Stimulated activated naive CD8-positive, alpha-beta T cell treated with anti-CD3 and anti-CD28 coated beads, Interleukin-15, Interleukin-2, amounts not matched to agents 100 U/mL and 50 U/mL, for 24 hours (primary cell): ENCODE data around the gene ZNF217.
"Not testable (repeated sequence)": the region's sequence is repeated elsewhere in the genome, so short reads cannot be mapped to it uniquely, and the experiment has no call there.

Experiments
- ATAC-seq: fragments of 150-1000 bp; cut with Tn5 transposase; one replicate; pipeline ENCODE4 v1.10.0; 2021
- DNase-seq: peaks from one replicate; pipeline ENCODE4 v3.0.0; 2021

Gene ZNF217

DNA sequence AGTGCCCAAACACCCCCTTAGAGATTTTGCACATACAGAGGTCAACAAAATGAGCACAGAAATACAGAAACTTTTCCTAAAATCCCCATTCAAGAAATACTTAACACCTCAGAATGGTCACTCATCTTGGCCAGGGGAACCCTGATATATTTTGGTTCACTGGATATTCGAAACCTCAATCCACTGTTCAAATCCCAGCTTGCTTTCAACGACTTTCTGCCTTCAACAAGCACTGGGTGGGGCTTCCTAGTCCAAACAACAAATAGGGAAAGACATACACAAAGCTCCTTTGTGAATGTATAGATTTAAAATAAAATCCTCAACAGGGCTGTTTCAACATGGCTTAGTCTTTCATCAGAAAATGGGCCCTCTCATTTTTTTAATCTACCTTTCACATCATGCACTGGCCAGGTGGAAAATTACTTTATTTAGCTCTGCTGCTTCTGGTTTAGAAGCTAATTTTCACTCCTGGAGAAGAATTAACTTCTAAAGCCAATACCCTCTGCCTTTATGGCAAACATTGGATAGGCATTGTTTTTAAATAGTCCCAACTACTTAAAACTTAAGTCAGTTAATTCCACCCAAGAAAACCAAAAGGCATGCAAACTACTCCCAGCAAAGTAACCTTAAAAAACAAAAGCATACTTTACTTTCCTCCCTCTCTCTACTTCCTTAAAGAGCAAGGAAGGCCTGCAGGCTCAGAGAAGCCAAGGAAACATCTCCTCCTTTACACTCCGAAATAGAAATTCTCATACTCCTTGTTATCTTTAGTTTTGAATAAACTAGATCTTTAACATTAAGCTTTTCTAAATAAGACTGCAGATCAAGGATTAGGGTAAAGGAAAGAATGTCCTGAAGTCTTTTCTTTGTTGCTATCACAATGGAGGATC, 9.7 kb downstream of the ZNF217 start:
- not testable (repeated sequence) for ATAC-seq, DNase-seq

DNA sequence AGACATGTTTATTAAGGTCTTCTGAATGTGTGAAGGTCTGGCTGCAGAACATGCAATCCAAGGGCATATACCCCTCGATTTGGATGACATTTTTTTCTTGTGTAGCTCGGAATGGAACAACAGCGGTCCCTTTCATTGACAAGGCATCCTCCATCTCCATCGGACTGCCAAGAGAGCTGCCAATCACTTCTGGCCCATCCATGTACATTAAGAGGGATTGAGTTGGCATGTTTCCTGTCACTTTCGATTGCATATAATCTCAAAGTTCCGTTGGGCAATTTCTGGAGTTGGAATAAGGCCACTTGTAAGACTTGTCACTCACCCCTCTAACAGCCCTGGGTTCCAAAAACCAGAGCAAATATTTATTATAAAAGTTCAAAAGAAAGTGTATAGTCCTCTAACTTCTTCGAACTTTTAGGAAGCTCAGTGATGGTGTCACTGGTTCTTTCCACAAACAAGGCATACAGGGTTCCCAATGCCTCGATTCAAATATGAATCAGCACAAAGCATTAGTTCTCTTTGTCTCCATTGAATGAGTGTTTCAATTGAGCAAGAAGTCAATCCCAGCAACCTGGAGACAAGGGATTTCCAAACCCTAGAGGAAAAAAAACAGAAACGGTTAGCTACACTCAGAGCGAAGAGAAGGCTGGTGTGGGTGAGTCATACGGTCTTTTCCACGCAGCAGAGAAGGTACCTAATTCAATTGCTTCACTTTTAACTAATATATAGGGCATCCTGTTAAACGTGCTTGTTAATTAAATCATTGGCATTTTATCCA, 10.9 kb downstream of the ZNF217 start:
- peak; percentile 57 for ATAC-seq
- peak; percentile 45 for DNase-seq

DNA sequence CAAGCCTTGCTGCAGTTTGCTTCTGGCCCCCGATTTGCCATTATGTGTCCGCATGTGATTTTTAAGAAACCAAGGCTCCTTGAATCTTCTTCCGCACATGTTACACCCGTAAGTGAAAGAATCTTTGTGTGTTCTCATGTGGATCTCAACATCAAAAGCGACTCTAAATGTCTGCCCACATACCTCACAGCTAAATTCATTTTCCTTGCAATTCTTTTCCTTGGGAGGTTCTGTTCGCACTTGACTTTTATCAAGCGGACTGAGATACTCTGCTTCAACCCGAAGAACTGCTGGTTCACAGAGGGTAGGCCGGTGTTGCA, 11.4 kb downstream of the ZNF217 start:
- no peak for ATAC-seq
- no peak for DNase-seq

- ATAC-seq, result no peak
Observed at GRCh38 chr20:53581444-53582250, 12.0 kb downstream of the ZNF217 start.

DNA sequence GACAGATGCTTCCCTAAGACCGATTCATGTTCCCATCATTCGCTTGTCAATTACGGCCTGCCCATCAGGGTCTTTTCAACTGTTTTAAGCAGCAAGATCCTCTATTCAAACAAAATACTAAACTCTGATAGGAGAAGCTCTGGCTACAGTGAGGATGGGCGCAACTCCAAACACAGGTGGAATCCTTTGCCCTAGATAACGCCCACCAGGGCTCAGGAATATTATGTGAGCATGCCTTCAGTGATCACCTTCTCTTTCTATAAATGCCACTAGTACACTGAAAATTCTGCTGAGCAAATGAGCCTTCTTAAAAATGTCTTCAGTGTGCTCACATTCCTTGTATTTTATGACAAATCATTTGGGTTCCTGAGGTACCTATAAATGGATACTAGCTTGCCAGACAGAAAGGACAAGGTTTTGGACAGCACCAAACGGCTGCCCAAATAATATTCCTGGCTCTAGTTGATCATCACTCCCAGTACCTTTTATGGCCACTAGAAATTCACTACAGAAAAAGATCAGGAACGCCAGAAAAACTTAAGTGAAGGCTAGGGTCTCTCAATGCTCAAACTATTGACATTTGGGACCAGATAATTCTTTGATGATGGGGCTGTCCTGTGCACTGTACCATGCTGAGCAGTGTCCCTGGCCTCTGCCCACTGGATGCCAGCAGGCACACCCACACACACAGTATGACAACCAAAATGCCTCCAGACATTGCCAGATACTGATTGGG, 13.1 kb downstream of the ZNF217 start:
- no peak for DNase-seq
- ATAC-seq, result no peak

More at GRCh38 chr20:53581444-53582250, 12.0 kb downstream of the ZNF217 start:
- no peak for DNase-seq

DNA sequence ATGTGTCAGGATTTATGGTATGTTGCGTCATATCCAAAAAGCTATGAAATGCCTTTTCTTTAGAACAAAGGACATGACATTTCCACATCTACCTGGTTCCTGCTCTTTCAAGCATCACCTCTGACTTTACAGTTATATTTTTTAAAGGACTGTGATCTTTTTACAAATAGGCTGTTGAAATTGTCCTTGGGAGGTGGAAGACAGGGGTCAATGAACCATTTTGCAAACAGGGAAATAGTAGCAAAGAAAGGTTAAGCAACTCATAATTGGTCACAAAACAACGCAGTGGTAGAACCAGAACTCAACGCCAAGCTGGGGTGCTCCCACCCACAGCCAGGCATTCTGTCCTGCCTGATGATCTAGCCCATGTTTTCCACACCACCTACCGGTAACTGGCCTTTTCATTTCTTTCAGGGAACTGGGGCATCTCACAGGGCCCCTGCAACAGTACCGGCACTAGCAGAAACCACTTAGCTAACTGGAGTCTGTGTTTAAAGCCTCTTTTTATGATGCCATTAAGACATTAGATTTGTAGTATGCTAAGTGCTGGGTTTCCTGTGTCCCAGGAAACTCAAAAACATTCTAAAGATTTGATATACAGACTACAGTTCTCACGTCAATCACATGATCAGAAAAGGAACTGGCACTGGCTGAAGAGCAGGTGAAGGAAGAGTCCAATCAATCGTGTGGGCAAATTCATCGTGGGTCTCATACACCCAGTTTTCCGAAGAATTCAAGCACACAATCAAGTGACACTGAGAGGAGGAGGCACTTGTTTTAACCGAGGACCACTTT, 13.9 kb downstream of the ZNF217 start:
- DNase-seq (no peak), ATAC-seq (peak; percentile 38)

DNA sequence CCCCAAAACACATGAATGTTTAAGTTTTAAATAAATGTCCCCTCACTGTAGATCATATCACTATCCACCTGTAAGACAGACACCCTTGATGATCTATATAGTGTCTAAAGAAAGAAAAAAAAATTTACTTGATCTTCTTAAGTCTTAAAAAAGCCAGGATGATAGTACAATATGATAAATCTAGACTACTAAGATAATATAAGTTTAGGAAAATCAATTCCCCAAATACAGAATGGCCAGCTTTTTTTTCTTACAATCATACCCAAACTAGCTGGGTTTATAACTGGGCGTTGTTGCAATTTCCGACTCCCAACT, 14.4 kb downstream of the ZNF217 start:
- DNase-seq (no peak), ATAC-seq (no peak)

DNA sequence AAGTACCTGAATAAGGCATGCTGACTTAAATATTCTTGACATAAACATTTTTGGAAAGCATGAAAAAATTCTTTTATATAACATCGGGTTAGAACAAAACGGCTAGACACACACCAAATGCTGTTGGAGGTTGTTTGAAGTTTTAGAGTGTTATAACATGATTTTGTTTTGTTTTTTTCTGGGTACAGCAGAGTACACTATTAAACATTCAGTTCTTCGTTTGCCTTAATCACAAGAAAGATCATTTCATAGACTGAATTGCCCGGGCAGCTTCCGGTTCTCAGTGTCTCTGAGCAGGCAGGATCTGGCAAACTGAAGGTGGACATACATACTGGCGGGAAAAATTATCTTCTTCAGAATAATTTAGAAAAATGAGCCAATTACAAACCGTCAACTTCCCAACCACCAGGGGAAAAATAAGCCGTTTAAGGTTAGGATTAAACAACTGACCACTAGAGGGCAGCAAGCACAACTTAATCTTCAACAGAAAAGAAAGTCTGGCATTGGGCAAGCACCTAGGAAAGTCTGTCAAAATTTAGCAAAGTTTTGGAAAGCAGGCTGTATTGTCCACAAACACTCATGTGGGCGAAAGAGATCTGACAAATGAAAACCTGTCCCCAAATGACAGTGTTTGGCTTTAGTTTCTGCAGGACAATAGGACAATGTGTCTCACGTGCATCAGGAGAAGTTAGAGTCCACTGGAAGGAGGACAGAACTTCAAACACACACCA, 15.0 kb downstream of the ZNF217 start:
- peak; percentile 51 for DNase-seq
- peak; percentile 50 for ATAC-seq

GRCh38 chr20:53576586-53577318, 16.9 kb downstream of the ZNF217 start:
- no peak for ATAC-seq
- DNase-seq, result no peak

GRCh38 chr20:53576195-53576580, 17.5 kb downstream of the ZNF217 start:
- ATAC-seq, result no peak

DNA sequence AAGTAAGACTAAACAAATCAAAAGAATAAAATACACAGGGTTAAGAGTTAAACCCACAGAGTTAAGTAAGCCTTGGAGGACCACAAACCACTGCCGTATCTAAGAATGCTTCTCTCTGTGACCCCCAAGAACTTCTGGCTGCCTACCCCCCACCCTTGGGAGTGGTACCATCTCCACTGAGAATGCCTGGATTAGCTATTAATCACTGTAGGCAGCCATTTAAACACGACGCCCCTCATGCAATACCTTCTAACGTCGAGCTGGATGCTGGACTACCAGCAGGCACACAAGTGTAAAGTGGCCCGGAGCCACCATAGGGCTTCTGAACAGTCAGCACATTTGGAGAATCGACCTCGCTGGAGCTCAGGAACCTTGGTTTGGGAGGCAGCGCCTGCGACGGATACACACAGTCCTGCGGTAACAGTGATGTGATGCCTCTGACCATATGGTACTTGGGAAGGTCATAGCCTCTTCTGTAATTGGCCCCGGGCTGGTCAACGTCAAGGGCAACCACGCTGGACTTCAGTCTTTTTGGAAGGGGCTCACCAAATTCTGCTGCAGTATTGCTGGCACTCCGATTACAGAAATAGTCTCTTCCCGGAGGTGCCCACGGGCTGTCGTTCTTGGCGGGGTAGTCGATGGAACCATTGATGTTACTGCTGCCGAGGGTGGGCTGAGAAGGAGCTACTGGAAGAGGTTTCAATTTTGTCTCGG, 18.0 kb downstream of the ZNF217 start:
- DNase-seq, result no peak
- ATAC-seq, result no peak

More at GRCh38 chr20:53576195-53576580, 17.5 kb downstream of the ZNF217 start:
- DNase-seq, result no peak

GRCh38 chr20:53574819-53575218, 18.8 kb downstream of the ZNF217 start:
- ATAC-seq, result no peak

DNA sequence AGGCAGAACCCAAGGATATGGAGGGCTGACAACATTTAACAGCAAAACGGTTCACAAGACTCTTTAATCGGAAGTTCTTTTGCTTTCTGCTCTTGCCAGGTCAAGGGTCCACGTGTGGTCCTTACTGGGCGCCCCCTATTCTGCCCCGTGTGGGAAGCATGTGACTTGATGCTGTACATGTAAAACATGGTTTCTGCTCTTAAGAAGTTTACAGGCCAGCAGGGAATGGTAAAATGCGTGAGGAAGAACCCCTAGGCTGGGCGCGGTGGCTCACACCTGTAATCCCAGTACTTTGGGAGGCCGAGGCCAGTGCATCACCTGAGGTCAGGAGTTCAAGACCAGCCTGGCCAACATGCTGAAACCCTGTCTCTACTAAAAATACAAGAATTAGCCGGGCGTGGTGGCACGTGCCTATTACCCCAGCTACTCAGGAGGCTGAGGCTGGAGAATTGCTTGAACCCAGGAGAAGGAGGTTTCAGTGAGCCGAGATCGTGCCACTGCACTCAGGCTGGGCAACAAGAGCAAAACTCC, 19.3 kb downstream of the ZNF217 start:
- ATAC-seq, result no peak
- no peak for DNase-seq

More at GRCh38 chr20:53574819-53575218, 18.8 kb downstream of the ZNF217 start:
- DNase-seq, result no peak

GRCh38 chr20:53571555-53572286, 21.9 kb downstream of the ZNF217 start:
- no peak for ATAC-seq

GRCh38 chr20:53570446-53571276, 23.0 kb downstream of the ZNF217 start:
- ATAC-seq (no peak), DNase-seq (no peak)

More at GRCh38 chr20:53571555-53572286, 21.9 kb downstream of the ZNF217 start:
- no peak for DNase-seq

DNA sequence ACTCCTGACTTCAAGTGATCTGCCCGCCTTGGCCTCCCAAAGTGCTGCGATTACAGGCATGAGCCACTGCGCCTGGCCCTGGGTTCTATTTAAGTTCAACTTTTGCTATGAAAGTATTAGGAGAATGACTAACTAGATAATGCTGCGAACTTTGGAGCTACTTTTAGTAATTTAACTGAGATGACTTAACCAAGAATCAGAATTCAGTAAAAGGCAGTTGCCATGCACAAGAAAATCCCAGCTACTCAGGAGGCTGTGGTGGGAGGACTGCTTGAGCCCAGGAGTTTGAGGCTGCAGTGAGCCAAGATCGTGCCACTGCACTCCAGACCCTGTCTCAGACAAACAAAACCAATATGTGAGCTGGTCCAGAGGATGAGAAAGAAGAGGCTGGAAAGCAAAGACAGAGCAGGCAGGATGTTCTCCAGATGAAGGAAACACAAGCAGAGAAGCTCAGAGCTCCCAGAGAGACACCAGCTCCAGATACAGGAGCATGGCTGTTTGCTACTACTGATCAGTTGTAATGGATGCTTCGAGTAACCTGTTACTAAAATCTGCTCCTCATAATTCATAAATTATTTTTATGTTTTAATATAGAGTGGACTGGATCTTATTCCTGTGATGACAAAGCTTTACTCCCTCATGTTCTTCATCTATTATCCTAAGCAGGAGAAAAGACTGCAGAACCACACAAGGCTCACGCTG, 23.9 kb downstream of the ZNF217 start:
- DNase-seq, result no peak

More for the DNA sequence above, 23.9 kb downstream of the ZNF217 start:
- no peak for ATAC-seq
